RPMI8226 (cell line): ENCODE data around the gene MYL1.
A peak's percentile ranks its signal among the peaks of the same experiment; 100 is the strongest.

Source experiments
- DNase-seq: peaks from one replicate; pipeline ENCODE4 v3.0.0-alpha.2; 2015

The MYL1 gene

DNA sequence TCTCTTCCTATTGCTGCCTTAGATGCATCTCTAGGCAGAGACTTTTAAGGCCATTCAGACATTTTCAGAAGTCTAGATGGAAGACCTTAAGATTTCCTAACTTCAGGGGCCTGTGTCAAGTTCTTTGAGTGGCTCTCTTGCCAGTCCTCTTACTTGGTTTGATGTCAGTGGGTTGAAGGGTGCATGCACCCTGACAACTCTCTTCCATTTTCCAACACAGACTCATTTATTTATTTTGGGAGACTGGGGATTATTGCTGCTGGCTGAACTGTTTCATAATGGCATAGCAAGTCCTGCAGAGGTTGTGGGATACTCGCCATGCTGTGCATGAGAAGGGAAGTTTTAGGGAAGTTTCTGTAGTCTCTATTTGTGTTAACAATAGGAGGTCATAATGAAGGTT, 50.7 kb downstream of the MYL1 start:
- no peak for DNase-seq

- DNase-seq = no peak
Observed at GRCh38 chr2:210263841-210264240, 51.1 kb downstream of the MYL1 start.

DNA sequence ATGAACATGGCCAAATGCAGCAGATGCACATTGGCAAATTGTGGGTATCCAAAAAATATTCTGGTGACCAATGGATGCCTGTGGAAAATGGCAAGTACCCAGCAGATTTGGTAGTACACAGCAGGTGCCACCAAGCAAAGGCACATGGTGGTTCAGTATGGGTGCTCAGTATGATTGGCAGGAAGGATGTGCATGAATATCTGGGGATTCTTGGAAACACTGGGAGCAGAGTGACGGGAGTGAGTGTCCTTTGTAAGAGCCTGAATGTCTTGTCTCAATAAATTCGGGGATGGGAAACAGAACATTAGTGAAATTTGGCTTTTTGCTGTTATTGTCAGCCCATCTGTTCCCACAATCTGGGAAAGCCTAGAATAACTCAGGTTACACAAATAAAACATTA, 52.9 kb downstream of the MYL1 start:
- no peak for DNase-seq

GRCh38 chr2:210259687-210260086, 55.3 kb downstream of the MYL1 start:
- no peak for DNase-seq

- DNase-seq = peak; percentile 69
Observed at GRCh38 chr2:210252699-210253606, 62.0 kb downstream of the MYL1 start.

DNA sequence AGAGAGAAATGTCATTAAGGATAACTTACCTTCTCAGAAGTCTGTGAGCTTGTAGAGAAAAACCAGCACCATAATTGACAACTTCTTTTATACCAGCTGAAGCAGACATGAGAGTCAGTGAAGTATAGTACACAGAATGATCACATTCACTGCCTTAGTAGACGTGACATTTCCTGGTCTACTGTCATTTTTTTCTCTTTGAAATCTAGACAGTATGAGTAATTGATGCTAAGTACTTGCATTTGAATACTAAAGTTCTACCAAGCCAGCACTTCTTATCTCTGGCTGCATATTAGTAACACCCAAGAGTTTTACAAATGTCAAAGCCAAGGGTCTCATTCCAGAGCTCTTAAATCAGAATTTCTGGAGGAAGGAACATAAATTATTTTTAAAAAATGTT, 64.4 kb downstream of the MYL1 start:
- no peak for DNase-seq
